ENCODE measurements around the gene GALNT16. TPM values are rescaled to one million over a fixed set of nuclear protein-coding genes. Genes with fewer than 3 reads are reported as not detected.
"Not testable (repeated sequence)": the region's sequence is repeated elsewhere in the genome, so short reads cannot be mapped to it uniquely, and the experiment has no call there.

Gene GALNT16
- total RNA-seq (not detected), polyA plus RNA-seq (not detected), total RNA-seq (0 to 0.30 (median 0.06) reads per million in 6 experiments)

- POLR2A ChIA-PET: no interaction called here
- Mint-ChIP-seq H3K4me3 (peak within 1 kb of the TSS; percentile 22 to 76 (median 59)), H3K36me3 (no peaks in the 10 kb centered on the region), H3K27me3 (peaks cover 26 to 71% (median 55%) of the 10 kb centered on the region in 5 donors), H3K27ac (no peak within 1 kb of the TSS), H3K9me3 (no peaks in the 10 kb centered on the region), H3K4me1 (peaks cover 2 to 9% (median 7%) of the 10 kb centered on the region in 4 donors)
- no peak for DNase-seq
- no peak for ATAC-seq
Observed at GRCh38 chr14:69259527-69260189, at the start of gene GALNT16. Gene GALNT16 (plus strand): TSS chr14:69260158. CDS start chr14:69260291, 133 bp downstream.

- DNase-seq: no peak
- POLR2A ChIA-PET: no interaction called here
- peaks cover 0 to 55% (median 28%) of the 10 kb centered on the region in 3 donors for H3K36me3 Mint-ChIP-seq
Observed at GRCh38 chr14:69214393-69214792, 45.6 kb upstream of the GALNT16 start.

GRCh38 chr14:69217663-69218062 is 42.3 kb upstream of the GALNT16 start:
- H3K27ac Mint-ChIP-seq, H3K4me3 Mint-ChIP-seq, H3K27me3 Mint-ChIP-seq, H3K9me3 Mint-ChIP-seq, DNase-seq, POLR2A ChIA-PET, H3K4me1 Mint-ChIP-seq, ATAC-seq: not testable (repeated sequence)
- peaks cover 0 to 45% (median 30%) of the 10 kb centered on the region in 3 donors for H3K36me3 Mint-ChIP-seq

More at GRCh38 chr14:69214393-69214792, 45.6 kb upstream of the GALNT16 start:
- H3K9me3 Mint-ChIP-seq: peaks cover 0 to 4% (median 0%) of the 10 kb centered on the region in 9 donors
- ATAC-seq: no peak
- no peaks in the 10 kb centered on the region for H3K27me3 Mint-ChIP-seq
- H3K27ac Mint-ChIP-seq: no peak overlapping the region
- no peak overlapping the region for H3K4me3 Mint-ChIP-seq
- peaks cover 0 to 2% (median under 1%) of the 10 kb centered on the region in 4 donors for H3K4me1 Mint-ChIP-seq

GRCh38 chr14:69224946-69225345 is 35.0 kb upstream of the GALNT16 start:
- Mint-ChIP-seq H3K9me3 (no peaks in the 10 kb centered on the region), H3K4me1 (peaks cover 0 to 1% (median 0%) of the 10 kb centered on the region in 4 donors), H3K4me3 (no peak overlapping the region), H3K27me3 (no peaks in the 10 kb centered on the region), H3K36me3 (peaks cover 0 to 42% (median 9%) of the 10 kb centered on the region in 3 donors), H3K27ac (no peak overlapping the region)
- POLR2A ChIA-PET: no interaction called here
- no peak for ATAC-seq
- DNase-seq: no peak

GRCh38 chr14:69226178-69226577 is 33.8 kb upstream of the GALNT16 start:
- DNase-seq (no peak), ATAC-seq (no peak)
- no peaks in the 10 kb centered on the region for H3K9me3 Mint-ChIP-seq
- H3K27ac Mint-ChIP-seq: peak overlapping the region in 1 of 10 donors; percentile 64
- H3K4me3 Mint-ChIP-seq: no peak overlapping the region
- H3K36me3 Mint-ChIP-seq: peaks cover 0 to 50% (median 8%) of the 10 kb centered on the region in 3 donors
- H3K4me1 Mint-ChIP-seq: peaks cover 0 to 1% (median 0%) of the 10 kb centered on the region in 4 donors
- POLR2A ChIA-PET: no interaction called here
- H3K27me3 Mint-ChIP-seq: no peaks in the 10 kb centered on the region

GRCh38 chr14:69226736-69227135 is 33.2 kb upstream of the GALNT16 start:
- Mint-ChIP-seq H3K9me3 (no peaks in the 10 kb centered on the region), H3K36me3 (peaks cover 0 to 55% (median 10%) of the 10 kb centered on the region in 3 donors), H3K27me3 (no peaks in the 10 kb centered on the region), H3K27ac (no peak overlapping the region), H3K4me1 (peaks cover 0 to 1% (median 0%) of the 10 kb centered on the region in 4 donors), H3K4me3 (no peak overlapping the region)
- DNase-seq (no peak), ATAC-seq (no peak)
- POLR2A ChIA-PET: no interaction called here

GRCh38 chr14:69231486-69231885 is 28.5 kb upstream of the GALNT16 start:
- POLR2A ChIA-PET: interaction anchor here (0.7 kb wide), 1 partner anchor 223 kb away, joined by 3 read pairs; no protein-coding TSS in a partner anchor
- Mint-ChIP-seq H3K4me3 (no peak overlapping the region), H3K9me3 (no peaks in the 10 kb centered on the region), H3K27me3 (no peaks in the 10 kb centered on the region), H3K4me1 (peaks cover 0 to 1% (median 0%) of the 10 kb centered on the region in 4 donors), H3K36me3 (peaks cover 0 to 76% (median 14%) of the 10 kb centered on the region in 3 donors), H3K27ac (peak overlapping the region in 2 of 10 donors; percentile 19 to 49)
- DNase-seq (no peak), ATAC-seq (no peak)

- POLR2A ChIA-PET: no interaction called here
- DNase-seq (no peak), ATAC-seq (no peak)
- H3K9me3 Mint-ChIP-seq: no peaks in the 10 kb centered on the region
- no peak overlapping the region for H3K4me3 Mint-ChIP-seq
- H3K27ac Mint-ChIP-seq: no peak overlapping the region
- H3K4me1 Mint-ChIP-seq: no peaks in the 10 kb centered on the region
- H3K27me3 Mint-ChIP-seq: no peaks in the 10 kb centered on the region
- peaks cover 4 to 80% (median 19%) of the 10 kb centered on the region in 3 donors for H3K36me3 Mint-ChIP-seq
Observed at GRCh38 chr14:69232388-69232787, 27.6 kb upstream of the GALNT16 start.

- no peaks in the 10 kb centered on the region for H3K9me3 Mint-ChIP-seq
- no peaks in the 10 kb centered on the region for H3K4me1 Mint-ChIP-seq
- H3K36me3 Mint-ChIP-seq: peaks cover 4 to 91% (median 22%) of the 10 kb centered on the region in 3 donors
- H3K27ac Mint-ChIP-seq: peak overlapping the region in 1 of 10 donors; percentile 38
- ATAC-seq (no peak), DNase-seq (no peak)
- POLR2A ChIA-PET: no interaction called here
- H3K4me3 Mint-ChIP-seq: no peak overlapping the region
- no peaks in the 10 kb centered on the region for H3K27me3 Mint-ChIP-seq
Observed at GRCh38 chr14:69234106-69234505, 25.9 kb upstream of the GALNT16 start.

- no peaks in the 10 kb centered on the region for H3K4me1 Mint-ChIP-seq
- H3K4me3 Mint-ChIP-seq: no peak overlapping the region
- DNase-seq (no peak), ATAC-seq (no peak)
- no peak overlapping the region for H3K27ac Mint-ChIP-seq
- POLR2A ChIA-PET: no interaction called here
- H3K9me3 Mint-ChIP-seq: no peaks in the 10 kb centered on the region
- H3K36me3 Mint-ChIP-seq: peaks cover 4 to 91% (median 22%) of the 10 kb centered on the region in 3 donors
- no peaks in the 10 kb centered on the region for H3K27me3 Mint-ChIP-seq
Observed at GRCh38 chr14:69235708-69236107, 24.2 kb upstream of the GALNT16 start.

- H3K9me3 Mint-ChIP-seq: no peaks in the 10 kb centered on the region
- no peak overlapping the region for H3K4me3 Mint-ChIP-seq
- peak overlapping the region in 3 of 10 donors; percentile 24 to 46 (median 29) for H3K27ac Mint-ChIP-seq
- DNase-seq (no peak), ATAC-seq (no peak)
- H3K36me3 Mint-ChIP-seq: peaks cover 4 to 89% (median 17%) of the 10 kb centered on the region in 3 donors
- POLR2A ChIA-PET: no interaction called here
- H3K4me1 Mint-ChIP-seq: no peaks in the 10 kb centered on the region
- no peaks in the 10 kb centered on the region for H3K27me3 Mint-ChIP-seq
Observed at GRCh38 chr14:69237142-69237541, 22.8 kb upstream of the GALNT16 start.

- Mint-ChIP-seq H3K4me1 (peaks cover 0 to 4% (median under 1%) of the 10 kb centered on the region in 4 donors), H3K9me3 (no peaks in the 10 kb centered on the region), H3K27me3 (no peaks in the 10 kb centered on the region), H3K27ac (peak overlapping the region in 2 of 10 donors; percentile 24 to 46), H3K36me3 (peaks cover 4 to 89% (median 17%) of the 10 kb centered on the region in 3 donors), H3K4me3 (no peak overlapping the region)
- POLR2A ChIA-PET: no interaction called here
- ATAC-seq (no peak), DNase-seq (no peak)
Observed at GRCh38 chr14:69237584-69237983, 22.4 kb upstream of the GALNT16 start.

- ATAC-seq: no peak
- Mint-ChIP-seq H3K4me1 (peaks cover 0 to 7% (median 4%) of the 10 kb centered on the region in 4 donors), H3K36me3 (peaks cover 4 to 79% (median 17%) of the 10 kb centered on the region in 3 donors), H3K27ac (peak overlapping the region in 1 of 10 donors; percentile 83), H3K9me3 (no peaks in the 10 kb centered on the region), H3K27me3 (no peaks in the 10 kb centered on the region), H3K4me3 (no peak overlapping the region)
- POLR2A ChIA-PET: no interaction called here
- no peak for DNase-seq
Observed at GRCh38 chr14:69238883-69239282, 21.1 kb upstream of the GALNT16 start.

Data from naive thymus-derived CD8-positive, alpha-beta T cell (primary cell).